Mammary epithelial cell (primary cell): ENCODE results near the gene PLAAT3.

Experiments used
- EZH2 ChIP-seq: IDR thresholded peaks from 2 replicates; pipeline ENCODE4 v1.6.1; 2012; ENCODE audit warnings: low read length, inconsistent platforms, borderline replicate concordance
- TF ChIP-seq, protein P1 (sequence below), 2 donors: IDR thresholded peaks in 1 of 2; conservative IDR thresholded peaks in 1 of 2; 2 replicates each; pipeline ENCODE4 v1.5.1; 2011 to 2012; ENCODE audit warnings: inconsistent platforms in 2 of 2, low read length in 2 of 2, mild to moderate bottlenecking in 2 of 2, control low read depth in 1 of 2, low read depth in 1 of 2; ENCODE audit not compliant: insufficient read depth in 1 of 2; ENCODE audit errors: extremely low read depth in 1 of 2

- TF ChIP-seq, protein P1, sequence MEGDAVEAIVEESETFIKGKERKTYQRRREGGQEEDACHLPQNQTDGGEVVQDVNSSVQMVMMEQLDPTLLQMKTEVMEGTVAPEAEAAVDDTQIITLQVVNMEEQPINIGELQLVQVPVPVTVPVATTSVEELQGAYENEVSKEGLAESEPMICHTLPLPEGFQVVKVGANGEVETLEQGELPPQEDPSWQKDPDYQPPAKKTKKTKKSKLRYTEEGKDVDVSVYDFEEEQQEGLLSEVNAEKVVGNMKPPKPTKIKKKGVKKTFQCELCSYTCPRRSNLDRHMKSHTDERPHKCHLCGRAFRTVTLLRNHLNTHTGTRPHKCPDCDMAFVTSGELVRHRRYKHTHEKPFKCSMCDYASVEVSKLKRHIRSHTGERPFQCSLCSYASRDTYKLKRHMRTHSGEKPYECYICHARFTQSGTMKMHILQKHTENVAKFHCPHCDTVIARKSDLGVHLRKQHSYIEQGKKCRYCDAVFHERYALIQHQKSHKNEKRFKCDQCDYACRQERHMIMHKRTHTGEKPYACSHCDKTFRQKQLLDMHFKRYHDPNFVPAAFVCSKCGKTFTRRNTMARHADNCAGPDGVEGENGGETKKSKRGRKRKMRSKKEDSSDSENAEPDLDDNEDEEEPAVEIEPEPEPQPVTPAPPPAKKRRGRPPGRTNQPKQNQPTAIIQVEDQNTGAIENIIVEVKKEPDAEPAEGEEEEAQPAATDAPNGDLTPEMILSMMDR (conservative IDR thresholded peaks at IDR 0.05 in 1 of 2, IDR thresholded peaks at IDR 0.05 in 1 of 2; ENCODE audit: extremely low read depth in 1 of 2, insufficient read depth in 1 of 2, low read depth in 1 of 2, low read length in 2 of 2): no peak
- TF ChIP-seq EZH2: no peak
Measured at GRCh38 chr11:63590024-63590788, 24.0 kb downstream of the PLAAT3 start.
